Skeletal muscle tissue (tissue), 4 donors: ENCODE data around the gene ADCYAP1R1. TPM values are rescaled to one million over a fixed set of nuclear protein-coding genes. Genes with fewer than 3 reads are reported as not detected.
A peak's percentile ranks its signal among the peaks of the same experiment; 100 is the strongest.

Experiments
- H3K27ac ChIP-seq: one replicate; pipeline ENCODE4 v1.7.0; 2013; ENCODE audit warnings: mild to moderate bottlenecking, low read depth, low read length, inconsistent platforms
- H3K27me3 ChIP-seq, 3 donors: one replicate each; pipeline ENCODE4 v1.7.0; 2013; ENCODE audit warnings: low read length in 3 of 3; ENCODE audit not compliant: control insufficient read depth in 3 of 3, insufficient read depth in 3 of 3
- H3K36me3 ChIP-seq, 3 donors: one replicate each; pipeline ENCODE4 v1.7.0; 2013; ENCODE audit warnings: low read length in 3 of 3; ENCODE audit not compliant: control insufficient read depth in 3 of 3, insufficient read depth in 3 of 3
- H3K4me1 ChIP-seq, 3 donors: one replicate each; pipeline ENCODE4 v1.7.0; 2013; ENCODE audit warnings: low read length in 3 of 3, mild to moderate bottlenecking in 3 of 3; ENCODE audit not compliant: control insufficient read depth in 3 of 3, insufficient read depth in 3 of 3
- H3K4me3 ChIP-seq, 3 donors: one replicate each; pipeline ENCODE4 v1.7.0; 2013; ENCODE audit warnings: low read length in 3 of 3
- H3K9ac ChIP-seq, 3 donors: one replicate each; pipeline ENCODE4 v1.7.0; 2013; ENCODE audit warnings: low read length in 3 of 3, mild to moderate bottlenecking in 3 of 3, moderate library complexity in 2 of 3, low read depth in 1 of 3
- H3K9me3 ChIP-seq, 3 donors: one replicate each; pipeline ENCODE4 v1.7.0; 2013; ENCODE audit warnings: low read length in 3 of 3; ENCODE audit not compliant: control insufficient read depth in 3 of 3
- total RNA-seq: library from RNA; depleted of rRNA; stranded (reverse); fragments of >200 nt; gene quantifications from one replicate; pipeline ENCODE4 v1.2.3, GENCODE V29; 2014
- donor health status: Osteomylitis.

Gene ADCYAP1R1
- total RNA-seq = 7.8 TPM

DNA sequence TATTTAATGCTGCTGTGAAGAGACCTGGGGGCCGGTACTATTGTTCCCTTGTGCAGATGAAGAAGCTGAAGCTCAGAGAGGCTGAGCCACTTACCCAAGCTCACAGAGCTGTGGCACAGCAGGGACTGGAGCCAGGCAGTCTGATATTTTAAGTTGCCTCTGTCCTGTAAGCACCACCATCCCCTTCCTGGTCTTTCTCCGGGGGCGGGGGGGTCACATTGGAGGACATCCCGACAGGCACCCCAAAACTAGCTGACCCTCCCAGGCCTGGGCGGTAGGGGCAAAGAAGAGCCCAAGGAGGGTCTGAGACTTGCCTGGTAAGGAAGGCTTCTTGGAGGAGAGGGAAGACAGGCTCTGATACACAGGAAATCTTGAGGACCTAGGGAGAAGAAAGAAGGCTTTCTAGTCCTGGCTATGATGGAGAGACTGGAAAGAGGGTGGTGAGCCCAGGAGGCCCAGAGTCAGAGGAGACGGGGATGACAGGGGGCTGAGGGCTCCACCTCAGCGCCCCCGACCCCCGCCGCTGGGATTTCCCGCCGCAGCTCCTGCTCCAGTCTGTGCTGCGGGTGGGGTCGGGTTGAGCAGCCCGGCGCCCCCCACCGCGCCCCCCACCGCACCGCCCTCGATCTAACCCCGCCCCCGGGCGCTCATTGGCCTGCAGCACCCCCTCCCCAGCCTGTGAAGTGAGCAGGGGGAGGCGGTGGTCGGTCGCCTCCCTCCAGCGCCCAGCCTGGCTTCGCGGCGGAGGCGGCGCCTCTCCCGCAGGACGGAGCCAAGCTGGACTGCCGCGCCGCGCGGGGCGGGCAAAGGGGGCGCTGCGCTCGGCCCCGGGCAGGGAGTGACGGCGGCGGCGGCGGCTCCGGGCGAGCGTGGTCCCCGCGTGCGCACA lies at the start of gene ADCYAP1R1:
TSS of gene ADCYAP1R1 (plus strand) at position 711 of the 889 bp plus-strand sequence. CDS start 10,957 bp downstream, outside the sequence.
- Histone ChIP-seq H3K36me3 (no peaks in the 10 kb centered on the region), H3K9ac (peak within 1 kb of the TSS in 1 of 3 donors; percentile 40), H3K27ac (no peak within 1 kb of the TSS), H3K4me1 (peaks cover 3 to 5% (median 3%) of the 10 kb centered on the region in 3 donors), H3K27me3 (peaks cover 20 to 39% (median 30%) of the 10 kb centered on the region in 3 donors), H3K4me3 (peak within 1 kb of the TSS in 2 of 3 donors; percentile 30 to 45), H3K9me3 (no peaks in the 10 kb centered on the region)

DNA sequence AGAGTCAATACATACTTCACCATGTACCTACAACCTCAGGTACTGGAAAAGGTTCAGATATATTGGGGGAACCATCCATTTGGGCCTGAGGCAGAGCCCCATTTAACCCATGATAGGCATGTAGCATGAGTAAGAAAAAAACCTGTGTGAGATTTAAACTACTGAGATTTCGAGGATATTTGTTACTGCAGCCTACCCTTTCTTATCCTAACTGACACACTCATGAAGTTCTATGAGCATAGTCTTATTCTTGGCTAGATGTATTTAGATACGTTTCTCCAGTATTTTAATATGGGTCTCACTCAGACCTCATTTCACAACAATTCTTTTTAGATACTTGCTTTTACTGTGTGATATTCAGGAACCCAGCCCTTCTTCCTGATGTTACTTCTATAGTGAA lies 49.0 kb upstream of the ADCYAP1R1 start:
- Histone ChIP-seq H3K4me3 (no peak overlapping the region), H3K27me3 (peaks cover 0 to 7% (median 0%) of the 10 kb centered on the region in 3 donors), H3K4me1 (peaks cover 0 to 3% (median 0%) of the 10 kb centered on the region in 3 donors)

GRCh38 chr7:31003721-31004120 lies 48.4 kb upstream of the ADCYAP1R1 start:
- no peak overlapping the region for H3K4me3 ChIP-seq

More for the DNA sequence above, 49.0 kb upstream of the ADCYAP1R1 start:
- Histone ChIP-seq H3K9ac (no peak overlapping the region), H3K36me3 (no peaks in the 10 kb centered on the region), H3K27ac (no peak overlapping the region), H3K9me3 (peaks cover 0 to 2% (median 0%) of the 10 kb centered on the region in 3 donors)

GRCh38 chr7:31004393-31004792 lies 47.7 kb upstream of the ADCYAP1R1 start:
- peaks cover 0 to 2% (median 0%) of the 10 kb centered on the region in 3 donors for H3K9me3 ChIP-seq
- H3K9ac ChIP-seq = no peak overlapping the region
- no peak overlapping the region for H3K27ac ChIP-seq
- peaks cover 0 to 3% (median 0%) of the 10 kb centered on the region in 3 donors for H3K4me1 ChIP-seq
- H3K36me3 ChIP-seq = no peaks in the 10 kb centered on the region
- no peak overlapping the region for H3K4me3 ChIP-seq
- H3K27me3 ChIP-seq = peaks cover 0 to 7% (median 0%) of the 10 kb centered on the region in 3 donors

More at GRCh38 chr7:31003721-31004120, 48.4 kb upstream of the ADCYAP1R1 start:
- H3K36me3 ChIP-seq = no peaks in the 10 kb centered on the region
- H3K27me3 ChIP-seq = peaks cover 0 to 7% (median 0%) of the 10 kb centered on the region in 3 donors
- H3K4me1 ChIP-seq = peaks cover 0 to 3% (median 0%) of the 10 kb centered on the region in 3 donors
- no peak overlapping the region for H3K9ac ChIP-seq
- H3K27ac ChIP-seq = no peak overlapping the region
- H3K9me3 ChIP-seq = peaks cover 0 to 2% (median 0%) of the 10 kb centered on the region in 3 donors

DNA sequence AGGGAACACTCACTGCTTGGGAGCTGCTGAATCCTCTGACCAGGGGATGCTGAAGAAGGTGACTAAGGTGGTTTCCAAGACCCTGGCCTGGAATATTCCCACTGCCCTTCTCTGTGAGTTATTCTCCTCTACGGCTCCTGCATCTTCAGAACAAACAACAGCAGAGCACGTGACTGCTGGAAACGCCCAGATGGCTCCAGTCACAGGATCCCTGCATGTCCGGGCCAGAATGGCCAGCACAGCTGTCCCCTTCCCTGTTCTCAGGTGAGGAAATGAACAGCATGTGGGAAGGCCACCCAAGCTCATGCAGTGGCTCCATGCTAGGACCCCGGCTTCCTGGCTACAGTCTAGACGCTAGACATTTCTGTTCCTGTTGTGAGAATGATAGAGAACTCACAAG lies 45.3 kb upstream of the ADCYAP1R1 start:
- no peak overlapping the region for H3K9ac ChIP-seq
- H3K27me3 ChIP-seq = peaks cover 0 to 7% (median 0%) of the 10 kb centered on the region in 3 donors
- H3K4me3 ChIP-seq = no peak overlapping the region
- H3K27ac ChIP-seq = no peak overlapping the region
- H3K36me3 ChIP-seq = no peaks in the 10 kb centered on the region
- H3K9me3 ChIP-seq = peaks cover 0 to 2% (median 0%) of the 10 kb centered on the region in 3 donors
- H3K4me1 ChIP-seq = no peaks in the 10 kb centered on the region

- no peak overlapping the region for H3K27ac ChIP-seq
- H3K4me1 ChIP-seq = no peaks in the 10 kb centered on the region
- no peak overlapping the region for H3K4me3 ChIP-seq
- H3K9me3 ChIP-seq = peaks cover 0 to 2% (median 0%) of the 10 kb centered on the region in 3 donors
- H3K27me3 ChIP-seq = peaks cover 0 to 7% (median 0%) of the 10 kb centered on the region in 3 donors
- H3K9ac ChIP-seq = no peak overlapping the region
- no peaks in the 10 kb centered on the region for H3K36me3 ChIP-seq
Observed at GRCh38 chr7:31007634-31008033, 44.5 kb upstream of the ADCYAP1R1 start.

DNA sequence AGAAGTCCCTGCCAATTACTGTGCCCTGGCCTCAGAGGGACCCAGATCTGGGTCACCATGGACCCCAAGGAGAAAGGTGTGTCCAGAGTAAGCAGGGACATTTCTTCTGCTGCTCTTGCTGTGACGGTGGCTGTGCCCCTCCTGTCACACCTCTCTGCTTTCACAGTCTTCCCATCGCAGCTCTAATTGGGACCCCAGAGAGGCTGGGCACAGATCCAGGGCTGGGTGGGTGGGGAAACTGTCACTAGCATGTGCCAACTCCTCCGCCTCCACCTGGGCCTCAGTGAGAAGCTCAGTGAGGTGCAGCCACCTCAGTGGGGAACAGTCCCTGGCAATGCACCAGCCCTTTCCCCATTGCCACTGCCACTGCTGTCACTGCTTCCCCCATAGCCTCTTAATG lies 37.3 kb upstream of the ADCYAP1R1 start:
- Histone ChIP-seq H3K9me3 (no peaks in the 10 kb centered on the region), H3K36me3 (no peaks in the 10 kb centered on the region), H3K9ac (no peak overlapping the region), H3K27me3 (peaks cover 0 to 5% (median 0%) of the 10 kb centered on the region in 3 donors), H3K4me1 (no peaks in the 10 kb centered on the region), H3K27ac (no peak overlapping the region), H3K4me3 (no peak overlapping the region)

- H3K27ac ChIP-seq = no peak overlapping the region
- H3K9me3 ChIP-seq = no peaks in the 10 kb centered on the region
- H3K4me1 ChIP-seq = no peaks in the 10 kb centered on the region
- H3K9ac ChIP-seq = no peak overlapping the region
- H3K27me3 ChIP-seq = peaks cover 0 to 5% (median 0%) of the 10 kb centered on the region in 3 donors
- no peak overlapping the region for H3K4me3 ChIP-seq
- H3K36me3 ChIP-seq = no peaks in the 10 kb centered on the region
Observed at GRCh38 chr7:31017032-31017675, 35.0 kb upstream of the ADCYAP1R1 start.

- H3K4me1 ChIP-seq = no peaks in the 10 kb centered on the region
- no peak overlapping the region for H3K9ac ChIP-seq
- peaks cover 0 to 5% (median 0%) of the 10 kb centered on the region in 3 donors for H3K27me3 ChIP-seq
- no peaks in the 10 kb centered on the region for H3K9me3 ChIP-seq
- no peaks in the 10 kb centered on the region for H3K36me3 ChIP-seq
- H3K4me3 ChIP-seq = no peak overlapping the region
- H3K27ac ChIP-seq = no peak overlapping the region
Observed at GRCh38 chr7:31017721-31018120, 34.4 kb upstream of the ADCYAP1R1 start.
